LoVo (cell line): Measurements from ENCODE around the gene PTH2R.
A peak's percentile ranks its signal among the peaks of the same experiment; 100 is the strongest.
"Not testable (repeated sequence)": the region's sequence is repeated elsewhere in the genome, so short reads cannot be mapped to it uniquely, and the experiment has no call there.

Source experiments
- DNase-seq: peaks from one replicate; pipeline ENCODE4 v3.0.0-alpha.2; 2016; ENCODE audit warnings: low spot score

Gene PTH2R

GRCh38 chr2:208392300-208392699 is 14.3 kb upstream of the PTH2R start:
- no peak for DNase-seq

GRCh38 chr2:208396796-208397195 is 9.8 kb upstream of the PTH2R start:
- DNase-seq, result not testable (repeated sequence)

GRCh38 chr2:208399201-208399600 is 7.4 kb upstream of the PTH2R start:
- no peak for DNase-seq

- DNase-seq, result peak; percentile 8
Observed at GRCh38 chr2:208407667-208408066, 1.1 kb downstream of the PTH2R start.

GRCh38 chr2:208413931-208414330 is 7.3 kb downstream of the PTH2R start:
- DNase-seq, result no peak

GRCh38 chr2:208415255-208415654 is 8.7 kb downstream of the PTH2R start:
- DNase-seq, result no peak

GRCh38 chr2:208415897-208416296 is 9.3 kb downstream of the PTH2R start:
- no peak for DNase-seq

- DNase-seq, result no peak
Observed at GRCh38 chr2:208426412-208427045, 19.9 kb downstream of the PTH2R start.

GRCh38 chr2:208437755-208438154 is 31.2 kb downstream of the PTH2R start:
- no peak for DNase-seq

GRCh38 chr2:208440716-208441115 is 34.1 kb downstream of the PTH2R start:
- no peak for DNase-seq

GRCh38 chr2:208441951-208442350 is 35.4 kb downstream of the PTH2R start:
- no peak for DNase-seq

GRCh38 chr2:208447447-208447846 is 40.9 kb downstream of the PTH2R start:
- not testable (repeated sequence) for DNase-seq

- no peak for DNase-seq
Observed at GRCh38 chr2:208451061-208451460, 44.5 kb downstream of the PTH2R start.

- DNase-seq, result no peak
Observed at GRCh38 chr2:208454861-208455260, 48.3 kb downstream of the PTH2R start.

GRCh38 chr2:208463721-208464120 is 57.1 kb downstream of the PTH2R start:
- no peak for DNase-seq

GRCh38 chr2:208464205-208464604 is 57.6 kb downstream of the PTH2R start:
- no peak for DNase-seq

GRCh38 chr2:208466151-208466919 is 59.7 kb downstream of the PTH2R start:
- DNase-seq, result peak; percentile 31

GRCh38 chr2:208466920-208467298 is 60.3 kb downstream of the PTH2R start:
- no peak for DNase-seq

- DNase-seq, result no peak
Observed at GRCh38 chr2:208467564-208467963, 61.0 kb downstream of the PTH2R start.

GRCh38 chr2:208477741-208478140 is 71.1 kb downstream of the PTH2R start:
- DNase-seq, result no peak

- DNase-seq, result no peak
Observed at GRCh38 chr2:208479342-208479741, 72.8 kb downstream of the PTH2R start.

- not testable (repeated sequence) for DNase-seq
Observed at GRCh38 chr2:208481945-208482344, 75.4 kb downstream of the PTH2R start.

- DNase-seq, result not testable (repeated sequence)
Observed at GRCh38 chr2:208482453-208483015, 75.9 kb downstream of the PTH2R start.
